PFSK-1 (cell line): ENCODE results near the gene SYT13.

Source experiments
- FOXP2 ChIP-seq: optimal IDR thresholded peaks from 2 replicates; pipeline ENCODE3; 2011; ENCODE audit warnings: borderline replicate concordance, control low read depth, inconsistent platforms; ENCODE audit not compliant: insufficient read depth; ENCODE audit errors: extremely low read length, extremely low read depth
- POLR2AphosphoS5 ChIP-seq: IDR thresholded peaks from 2 replicates; pipeline ENCODE4 v1.6.1; 2012; ENCODE audit warnings: low read depth, mild to moderate bottlenecking, control low read depth, low read length, moderate library complexity
- SIN3A ChIP-seq: IDR thresholded peaks from 2 replicates; pipeline ENCODE4 v1.6.1; 2012; ENCODE audit warnings: mild to moderate bottlenecking, low read length, moderate library complexity, borderline replicate concordance; ENCODE audit not compliant: insufficient read depth
- TAF1 ChIP-seq: IDR thresholded peaks from 2 replicates; pipeline ENCODE4 v1.6.1; 2012; ENCODE audit warnings: low read length, control low read depth, borderline replicate concordance; ENCODE audit not compliant: insufficient read depth
- TF ChIP-seq, protein P1 (sequence below), 2 experiments: IDR thresholded peaks; 2 replicates each; pipeline versions ENCODE4 v1.6.1 to v1.8.0; 2011 to 2012; ENCODE audit warnings: low read depth in 2 of 2, low read length in 2 of 2, control low read depth in 1 of 2, inconsistent platforms in 1 of 2, mild to moderate bottlenecking in 1 of 2, moderate library complexity in 1 of 2; ENCODE audit not compliant: insufficient read depth in 1 of 2

Gene SYT13

DNA sequence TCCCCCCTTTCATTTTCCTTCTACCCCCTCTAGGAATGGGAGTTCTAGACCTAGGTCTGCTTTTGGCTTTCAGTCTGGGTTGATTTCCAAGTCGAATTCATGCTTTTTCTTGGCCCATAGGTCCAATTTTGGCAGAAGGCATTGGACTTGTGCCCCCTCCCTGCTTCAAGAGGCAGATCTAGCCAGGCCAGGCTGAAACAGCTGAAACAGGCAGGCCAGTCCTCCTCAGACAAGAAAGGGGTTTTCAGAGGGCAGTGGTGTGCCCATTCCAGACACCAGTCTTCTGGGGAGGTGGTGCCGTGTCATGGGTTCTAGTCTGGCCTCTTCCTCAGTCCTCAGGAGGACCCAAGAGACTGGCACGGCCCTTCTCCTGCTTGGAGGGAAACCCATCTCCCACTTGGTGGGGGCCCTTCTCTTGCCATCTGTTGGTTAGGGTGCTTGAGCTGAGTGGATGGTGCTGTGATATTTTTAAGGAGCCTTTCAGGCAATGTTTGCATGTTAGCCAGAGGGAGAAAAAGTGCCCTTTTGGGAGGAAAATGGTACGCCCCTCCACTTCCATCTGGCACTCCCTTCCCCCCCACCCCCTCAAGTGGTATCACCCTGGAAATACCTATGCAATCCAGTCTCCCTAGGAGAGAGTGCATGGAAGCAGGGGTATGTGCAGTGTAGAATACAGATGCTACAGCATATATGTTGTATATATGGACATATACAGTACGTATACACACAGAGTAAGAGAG, 53.6 kb downstream of the SYT13 start:
- no peak for TF ChIP-seq TAF1
- TF ChIP-seq, protein P1, sequence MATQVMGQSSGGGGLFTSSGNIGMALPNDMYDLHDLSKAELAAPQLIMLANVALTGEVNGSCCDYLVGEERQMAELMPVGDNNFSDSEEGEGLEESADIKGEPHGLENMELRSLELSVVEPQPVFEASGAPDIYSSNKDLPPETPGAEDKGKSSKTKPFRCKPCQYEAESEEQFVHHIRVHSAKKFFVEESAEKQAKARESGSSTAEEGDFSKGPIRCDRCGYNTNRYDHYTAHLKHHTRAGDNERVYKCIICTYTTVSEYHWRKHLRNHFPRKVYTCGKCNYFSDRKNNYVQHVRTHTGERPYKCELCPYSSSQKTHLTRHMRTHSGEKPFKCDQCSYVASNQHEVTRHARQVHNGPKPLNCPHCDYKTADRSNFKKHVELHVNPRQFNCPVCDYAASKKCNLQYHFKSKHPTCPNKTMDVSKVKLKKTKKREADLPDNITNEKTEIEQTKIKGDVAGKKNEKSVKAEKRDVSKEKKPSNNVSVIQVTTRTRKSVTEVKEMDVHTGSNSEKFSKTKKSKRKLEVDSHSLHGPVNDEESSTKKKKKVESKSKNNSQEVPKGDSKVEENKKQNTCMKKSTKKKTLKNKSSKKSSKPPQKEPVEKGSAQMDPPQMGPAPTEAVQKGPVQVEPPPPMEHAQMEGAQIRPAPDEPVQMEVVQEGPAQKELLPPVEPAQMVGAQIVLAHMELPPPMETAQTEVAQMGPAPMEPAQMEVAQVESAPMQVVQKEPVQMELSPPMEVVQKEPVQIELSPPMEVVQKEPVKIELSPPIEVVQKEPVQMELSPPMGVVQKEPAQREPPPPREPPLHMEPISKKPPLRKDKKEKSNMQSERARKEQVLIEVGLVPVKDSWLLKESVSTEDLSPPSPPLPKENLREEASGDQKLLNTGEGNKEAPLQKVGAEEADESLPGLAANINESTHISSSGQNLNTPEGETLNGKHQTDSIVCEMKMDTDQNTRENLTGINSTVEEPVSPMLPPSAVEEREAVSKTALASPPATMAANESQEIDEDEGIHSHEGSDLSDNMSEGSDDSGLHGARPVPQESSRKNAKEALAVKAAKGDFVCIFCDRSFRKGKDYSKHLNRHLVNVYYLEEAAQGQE (IDR thresholded peaks at IDR 0.05; ENCODE audit: insufficient read depth in 1 of 2, low read depth in 2 of 2, low read length in 2 of 2) = no peak
- TF ChIP-seq FOXP2 = no peak
- no peak for TF ChIP-seq SIN3A
- no peak for TF ChIP-seq POLR2AphosphoS5

DNA sequence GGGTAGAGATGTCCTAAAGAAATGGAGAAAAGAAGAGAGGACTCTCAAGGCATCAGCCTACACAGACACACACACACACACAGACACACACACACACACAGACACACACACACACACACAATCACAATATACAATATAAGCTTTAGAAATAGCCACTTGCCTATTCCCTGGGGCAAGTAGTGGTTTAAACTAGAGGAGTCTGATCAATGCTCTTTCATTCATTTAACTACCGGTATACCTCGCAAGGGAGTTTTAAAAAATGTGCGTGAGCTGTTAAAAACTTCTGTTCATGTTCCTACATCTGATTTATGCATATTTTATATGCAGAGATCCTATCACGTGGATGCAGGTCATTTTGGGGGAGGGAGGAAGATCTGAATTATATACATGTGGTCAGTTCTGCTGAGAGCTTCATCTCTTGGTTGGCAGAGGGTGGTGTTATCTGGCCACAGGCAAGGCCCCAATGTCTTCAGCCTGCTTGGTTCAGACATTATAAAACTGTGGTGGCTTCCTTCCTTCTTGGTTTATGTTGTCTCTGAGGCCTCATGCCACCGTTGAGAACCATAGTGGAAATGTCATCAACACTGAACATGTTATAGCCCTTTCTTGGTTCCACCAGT, 56.6 kb downstream of the SYT13 start:
- no peak for TF ChIP-seq POLR2AphosphoS5
- TF ChIP-seq, protein P1 (IDR thresholded peaks at IDR 0.05; ENCODE audit: insufficient read depth in 1 of 2, low read depth in 2 of 2, low read length in 2 of 2) = no peak
- TF ChIP-seq FOXP2 = no peak
- no peak for TF ChIP-seq SIN3A
- TF ChIP-seq TAF1 = no peak

- TF ChIP-seq FOXP2 = no peak
- TF ChIP-seq, protein P1 (IDR thresholded peaks at IDR 0.05; ENCODE audit: insufficient read depth in 1 of 2, low read depth in 2 of 2, low read length in 2 of 2) = no peak
- no peak for TF ChIP-seq TAF1
- TF ChIP-seq POLR2AphosphoS5 = no peak
- no peak for TF ChIP-seq SIN3A
Observed at GRCh38 chr11:45227836-45228235, 58.3 kb downstream of the SYT13 start.

- TF ChIP-seq TAF1 (no peak), POLR2AphosphoS5 (no peak), FOXP2 (no peak), SIN3A (no peak)
- TF ChIP-seq, protein P1 (IDR thresholded peaks at IDR 0.05; ENCODE audit: insufficient read depth in 1 of 2, low read depth in 2 of 2, low read length in 2 of 2) = no peak
Observed at GRCh38 chr11:45226901-45227300, 59.2 kb downstream of the SYT13 start.
